HG03432 (cell line): ENCODE measurements around the gene HBG1.

Experiments used
- ATAC-seq: cut with Tn5 transposase; IDR thresholded peaks from one replicate; pipeline ENCODE4 v1.9.1; 2021; ENCODE audit warnings: mild to moderate bottlenecking, moderate library complexity; ENCODE audit not compliant: unreplicated experiment

HBG1 gene

DNA sequence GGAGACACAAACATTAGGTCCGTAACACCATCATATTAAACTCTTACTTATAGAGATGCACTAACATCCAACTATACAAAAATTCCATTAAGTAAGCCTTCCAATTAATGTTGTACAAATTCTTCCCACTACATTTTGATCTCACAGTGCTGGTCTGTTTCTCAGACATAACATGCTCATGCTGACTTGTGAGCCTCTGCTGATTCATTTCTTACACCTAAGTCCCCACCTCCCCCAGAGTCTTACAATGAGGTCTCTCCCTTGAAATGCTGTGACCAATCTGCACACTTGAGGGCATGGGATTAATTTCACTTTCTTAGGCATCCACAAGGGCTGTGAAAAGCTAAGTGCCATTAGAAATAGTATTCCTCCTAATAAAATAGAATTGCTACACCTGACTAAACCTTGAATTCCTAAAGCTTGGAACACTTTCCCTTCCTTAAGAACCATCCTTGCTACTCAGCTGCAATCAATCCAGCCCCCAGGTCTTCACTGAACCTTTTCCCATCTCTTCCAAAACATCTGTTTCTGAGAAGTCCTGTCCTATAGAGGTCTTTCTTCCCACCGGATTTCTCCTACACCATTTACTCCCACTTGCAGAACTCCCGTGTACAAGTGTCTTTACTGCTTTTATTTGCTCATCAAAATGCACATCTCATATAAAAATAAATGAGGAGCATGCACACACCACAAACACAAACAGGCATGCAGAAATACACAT is 2.0 kb downstream of the HBG1 start:
- ATAC-seq = no peak

DNA sequence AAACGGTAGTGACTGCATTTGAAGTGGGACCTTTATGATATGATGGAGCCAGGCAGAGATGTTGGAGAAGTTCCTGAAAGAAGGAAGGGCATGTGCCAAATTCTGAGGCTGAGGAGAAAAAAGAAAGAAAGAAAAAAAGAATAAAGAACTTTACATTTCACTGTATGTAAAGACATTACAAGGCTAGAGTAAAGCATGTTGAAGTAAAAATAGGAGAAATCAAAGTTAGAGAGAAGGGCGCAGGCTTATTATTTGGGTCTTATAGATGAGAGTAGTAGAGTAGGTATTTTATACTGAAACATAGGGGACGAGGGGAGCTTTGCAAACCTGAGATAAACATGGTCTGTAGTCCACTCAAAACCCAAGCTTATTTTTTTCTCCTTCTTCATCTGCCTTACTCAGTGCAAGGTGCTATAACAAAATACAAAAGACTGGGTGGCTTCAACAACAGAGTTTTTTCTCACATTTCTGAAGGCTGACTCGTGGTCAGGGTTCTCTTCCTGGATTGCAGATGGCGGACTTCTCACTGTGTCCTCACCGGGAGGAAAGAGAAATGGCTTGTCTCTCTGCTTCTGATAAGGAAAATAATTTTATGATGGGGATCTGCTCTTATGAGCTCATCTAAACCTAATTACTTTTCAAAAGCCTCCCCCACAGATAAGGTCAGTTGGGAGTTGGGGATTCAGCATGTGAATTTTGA is 2.7 kb downstream of the HBG1 start:
- no peak for ATAC-seq

DNA sequence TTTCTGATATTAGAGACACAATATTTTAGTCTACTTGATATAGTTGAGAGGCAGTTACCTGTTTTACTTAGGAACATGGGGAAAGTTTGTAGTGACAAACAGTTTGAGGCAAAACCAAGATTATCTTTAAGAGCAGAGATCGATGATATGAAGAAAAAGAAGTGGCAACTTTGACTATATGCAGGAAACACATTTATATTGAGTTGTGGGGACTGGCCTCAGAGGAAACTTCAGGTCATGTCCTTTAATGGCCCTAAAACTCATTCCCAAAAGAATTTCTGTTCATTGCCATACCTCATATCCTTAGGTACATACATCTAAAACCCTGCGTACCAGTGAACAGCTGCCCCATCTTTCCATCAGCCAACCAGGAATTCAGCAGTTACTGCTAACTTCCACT is 4.5 kb downstream of the HBG1 start:
- no peak for ATAC-seq

DNA sequence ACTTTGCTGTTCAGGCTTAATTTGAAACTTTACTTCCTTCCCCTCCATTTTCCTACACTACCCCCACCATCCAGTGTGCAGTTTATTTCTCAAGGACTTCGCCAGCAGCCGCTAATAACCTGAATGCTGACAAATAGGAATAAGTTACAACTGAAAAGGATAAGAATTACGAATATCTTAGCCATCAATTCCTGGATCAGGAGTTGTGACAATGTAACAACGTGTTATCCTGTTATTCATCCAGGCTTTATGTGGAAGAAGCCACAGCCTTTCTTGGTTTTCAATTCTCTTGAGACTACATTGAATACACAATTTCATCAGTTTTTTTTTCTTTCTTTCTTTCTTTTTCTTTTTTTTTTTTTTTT is 5.9 kb downstream of the HBG1 start:
- no peak for ATAC-seq

DNA sequence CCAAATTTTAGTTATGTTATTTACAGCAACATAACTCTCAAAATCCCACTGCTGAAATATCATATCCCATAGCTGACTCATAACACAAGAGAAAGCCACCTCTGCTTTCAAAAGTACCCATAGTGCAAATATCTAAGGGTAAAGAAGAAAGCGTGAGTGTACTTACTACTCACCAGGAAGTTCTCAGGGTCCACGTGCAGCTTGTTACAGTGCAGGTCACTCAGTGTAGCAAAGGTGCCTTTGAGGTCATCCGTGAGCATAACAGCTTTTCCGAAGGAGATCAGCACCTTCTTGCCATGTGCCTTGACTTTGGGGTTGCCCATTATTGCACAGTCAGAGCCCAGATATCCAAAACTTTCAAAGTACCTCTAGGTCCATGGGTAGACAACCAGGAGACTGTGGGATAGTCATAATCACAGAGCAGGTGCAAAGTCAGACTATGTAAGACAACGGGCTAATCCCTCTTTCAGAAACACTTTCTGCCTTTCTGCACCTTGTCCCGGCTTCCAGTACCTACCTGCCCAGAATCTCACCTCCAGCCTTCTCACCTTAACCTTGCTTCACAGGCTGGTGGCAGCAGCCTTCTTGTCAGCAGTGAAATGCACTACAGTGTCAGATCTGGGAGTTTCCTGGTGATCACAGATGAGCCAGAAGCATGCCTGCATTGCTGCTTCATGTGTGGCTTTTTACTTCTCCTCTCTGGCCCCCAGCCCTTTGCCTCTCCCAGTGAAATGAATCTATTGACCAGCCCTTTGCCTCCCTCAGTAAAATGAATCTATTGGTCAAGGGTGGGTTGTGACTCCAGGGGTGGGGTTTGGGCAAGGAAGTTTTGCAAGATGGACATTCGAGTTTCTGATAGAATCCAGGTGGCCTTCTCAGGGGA is 6.5 kb downstream of the HBG1 start:
- peak; percentile 78 for ATAC-seq

DNA sequence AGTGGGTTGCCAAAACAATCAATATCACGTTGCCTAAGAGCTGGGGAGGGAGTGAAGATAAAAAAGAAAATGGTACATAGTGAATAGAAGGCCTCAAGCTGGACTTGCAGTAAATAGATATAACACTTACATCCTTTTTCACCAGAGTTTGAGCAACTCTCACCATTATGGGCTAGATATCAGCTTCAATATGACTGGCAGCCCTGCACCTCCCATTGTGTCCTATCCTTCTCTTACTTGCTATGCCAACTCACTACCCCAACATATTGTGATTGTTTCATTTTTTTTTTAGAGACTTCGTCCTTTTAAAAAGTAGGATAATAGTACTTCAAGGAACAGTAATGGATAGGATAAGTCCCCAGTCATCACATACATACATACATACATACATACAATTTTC is 7.4 kb downstream of the HBG1 start:
- no peak for ATAC-seq

DNA sequence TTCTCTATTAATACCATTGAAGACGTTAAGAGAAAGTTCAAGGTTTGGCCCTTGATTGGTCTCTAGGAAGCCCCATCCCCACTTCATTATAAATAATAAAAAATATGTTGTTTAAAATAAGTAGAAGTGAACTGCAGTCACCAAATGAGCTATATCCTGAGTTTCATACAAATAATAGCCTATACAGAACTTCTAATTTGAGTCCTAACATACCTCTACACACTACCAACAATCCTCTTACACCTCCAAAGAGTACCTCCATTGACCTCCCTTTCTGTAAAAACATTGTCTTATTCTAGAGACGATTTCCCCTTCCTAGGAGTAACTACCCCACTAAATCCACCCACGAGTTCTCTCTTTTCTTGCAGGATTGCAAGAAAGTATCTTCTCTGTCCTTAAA is 8.2 kb downstream of the HBG1 start:
- ATAC-seq = no peak

DNA sequence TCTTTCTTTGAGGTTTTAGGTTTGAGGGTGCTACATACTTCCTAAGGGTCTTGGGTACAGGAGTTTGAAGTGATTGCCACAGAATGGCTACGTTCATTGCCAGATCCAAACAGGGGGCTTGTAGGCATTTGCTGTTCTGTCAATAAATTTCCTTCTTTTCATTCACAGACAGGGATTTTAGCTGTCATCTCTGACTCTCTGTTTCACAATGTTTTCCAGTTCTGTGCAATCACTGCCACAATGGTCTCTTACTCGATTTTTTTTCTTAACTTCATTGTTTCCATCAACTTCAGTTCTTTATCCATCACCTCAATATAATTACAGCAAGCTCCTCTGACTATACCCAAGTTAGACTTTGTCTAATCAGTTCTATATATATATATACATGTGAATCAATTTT is 9.2 kb downstream of the HBG1 start:
- ATAC-seq = no peak

DNA sequence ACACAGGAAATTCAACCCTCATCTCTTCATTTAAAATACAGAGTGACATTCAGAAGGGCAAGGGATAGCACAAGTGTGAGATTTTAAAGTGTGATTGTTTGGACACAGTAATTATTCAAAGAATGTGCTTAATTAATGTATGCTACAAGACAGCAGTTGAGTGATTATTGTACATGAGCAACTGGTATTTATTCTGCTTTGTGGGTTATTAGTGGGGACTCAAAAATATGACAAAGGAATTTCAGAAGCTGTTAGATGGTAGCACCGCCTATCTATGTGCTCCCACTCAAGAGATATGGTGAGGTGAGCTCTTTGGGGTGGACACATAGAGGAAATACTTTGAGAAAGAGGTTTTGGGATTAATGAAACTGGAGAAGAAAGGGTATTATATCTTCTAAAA is 9.6 kb downstream of the HBG1 start:
- ATAC-seq = no peak

DNA sequence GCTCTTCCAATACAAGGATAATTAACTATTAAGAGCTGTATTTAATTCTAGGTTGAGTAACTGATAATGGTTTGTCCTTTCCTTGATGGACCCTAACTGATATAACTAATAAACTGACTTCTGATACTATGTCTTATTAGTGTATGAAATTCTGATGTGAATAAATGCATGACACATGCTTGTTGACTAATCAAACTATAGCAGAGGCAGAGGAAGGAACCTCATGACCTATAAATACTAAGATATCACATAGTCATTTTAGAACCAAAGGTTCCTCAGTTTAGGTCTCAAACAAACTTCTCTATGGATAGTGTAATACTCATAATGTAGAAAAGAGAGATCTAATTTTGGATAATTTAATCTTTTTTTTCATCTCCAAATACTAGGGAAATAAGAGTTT is 10.6 kb downstream of the HBG1 start:
- no peak for ATAC-seq

DNA sequence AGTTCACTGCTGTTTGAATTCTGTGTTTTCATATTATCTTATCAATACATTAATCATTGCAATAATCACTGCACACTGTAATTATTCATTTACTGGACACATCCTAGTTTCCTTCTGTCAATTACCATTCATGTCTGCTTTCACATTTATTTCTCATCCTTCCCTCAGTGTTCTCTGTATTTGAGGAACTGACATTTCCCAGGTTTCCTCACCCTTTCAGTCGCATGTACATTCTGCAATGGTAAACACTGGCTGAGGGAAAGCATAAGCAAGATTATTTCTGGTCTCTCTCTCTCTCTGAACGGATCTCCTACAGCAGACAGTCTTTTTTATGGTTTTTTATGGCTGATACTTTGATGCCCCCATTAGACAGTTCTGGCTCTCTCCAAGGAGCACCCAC is 11.2 kb downstream of the HBG1 start:
- no peak for ATAC-seq

DNA sequence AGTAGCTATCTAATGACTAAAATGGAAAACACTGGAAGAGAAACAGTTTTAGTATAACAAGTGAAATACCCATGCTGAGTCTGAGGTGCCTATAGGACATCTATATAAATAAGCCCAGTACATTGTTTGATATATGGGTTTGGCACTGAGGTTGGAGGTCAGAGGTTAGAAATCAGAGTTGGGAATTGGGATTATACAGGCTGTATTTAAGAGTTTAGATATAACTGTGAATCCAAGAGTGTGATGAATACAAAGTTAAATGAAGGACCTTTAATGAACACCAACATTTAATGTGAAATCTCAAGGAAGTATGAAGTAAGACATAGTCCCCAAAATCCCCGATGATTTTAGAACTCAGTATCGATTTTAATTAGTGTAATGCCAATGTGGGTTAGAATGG is 12.2 kb downstream of the HBG1 start:
- ATAC-seq = no peak

DNA sequence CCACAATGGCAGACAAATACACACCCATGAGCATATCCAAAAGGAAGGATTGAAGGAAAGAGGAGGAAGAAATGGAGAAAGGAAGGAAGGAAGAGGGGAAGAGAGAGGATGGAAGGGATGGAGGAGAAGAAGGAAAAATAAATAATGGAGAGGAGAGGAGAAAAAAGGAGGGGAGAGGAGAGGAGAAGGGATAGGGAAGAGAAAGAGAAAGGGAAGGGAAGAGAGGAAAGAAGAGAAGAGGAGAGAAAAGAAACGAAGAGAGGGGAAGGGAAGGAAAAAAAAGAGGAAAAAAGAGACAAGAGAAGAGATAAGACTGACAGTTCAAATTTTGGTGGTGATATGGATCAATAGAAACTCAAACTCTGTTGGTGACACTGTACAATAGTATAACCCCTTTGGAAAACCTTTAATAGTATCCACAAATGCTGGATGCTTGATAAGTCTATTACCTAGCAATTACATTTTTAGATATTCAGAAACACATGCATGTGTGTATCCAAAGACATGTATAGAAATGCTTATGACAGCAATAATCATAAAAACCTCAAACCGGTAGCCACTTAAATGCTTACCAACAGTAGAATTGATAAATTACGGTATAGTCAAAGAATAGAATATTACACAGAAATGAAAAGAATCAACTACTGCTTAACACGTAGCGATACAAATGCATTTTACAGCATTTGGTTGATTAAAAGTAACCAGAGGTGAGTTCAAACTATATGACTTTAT is 14.1 kb downstream of the HBG1 start:
- no peak for ATAC-seq

DNA sequence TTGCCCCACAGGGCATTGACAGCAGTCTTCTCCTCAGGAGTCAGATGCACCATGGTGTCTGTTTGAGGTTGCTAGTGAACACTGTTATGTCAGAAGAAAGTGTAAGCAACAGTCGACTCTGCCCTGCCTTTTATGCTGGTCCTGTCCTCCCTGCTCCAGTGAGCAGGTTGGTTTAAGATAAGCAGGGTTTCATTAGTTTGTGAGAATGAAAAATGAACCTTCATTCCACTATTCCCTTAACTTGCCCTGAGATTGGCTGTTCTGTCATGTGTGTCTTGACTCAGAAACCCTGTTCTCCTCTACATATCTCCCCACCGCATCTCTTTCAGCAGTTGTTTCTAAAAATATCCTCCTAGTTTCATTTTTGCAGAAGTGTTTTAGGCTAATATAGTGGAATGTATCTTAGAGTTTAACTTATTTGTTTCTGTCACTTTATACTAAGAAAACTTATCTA is 15.2 kb downstream of the HBG1 start, which contains the start of gene HBD:
HBD (minus strand) TSS at position 103 of the 454 bp plus-strand sequence; CDS start at position 53, 50 bp downstream.
- peak; percentile 89 for ATAC-seq

DNA sequence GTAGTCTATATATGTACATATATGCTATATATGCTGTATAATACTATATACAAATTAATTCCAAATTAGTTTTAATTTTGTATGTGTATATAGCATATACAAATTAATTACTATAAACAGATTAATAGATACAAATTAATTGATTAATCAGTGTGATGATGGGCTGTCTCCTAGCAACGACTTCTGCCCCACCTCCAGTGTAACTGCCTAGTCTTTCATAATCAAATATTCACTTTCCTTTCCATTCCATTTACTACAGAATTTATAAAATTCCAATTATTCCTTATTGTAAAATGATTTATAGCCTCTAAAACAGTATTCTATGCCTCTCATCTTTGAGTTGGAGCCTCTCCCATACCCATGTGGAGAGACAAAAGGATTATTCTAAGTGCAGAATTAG is 16.4 kb downstream of the HBG1 start:
- no peak for ATAC-seq

DNA sequence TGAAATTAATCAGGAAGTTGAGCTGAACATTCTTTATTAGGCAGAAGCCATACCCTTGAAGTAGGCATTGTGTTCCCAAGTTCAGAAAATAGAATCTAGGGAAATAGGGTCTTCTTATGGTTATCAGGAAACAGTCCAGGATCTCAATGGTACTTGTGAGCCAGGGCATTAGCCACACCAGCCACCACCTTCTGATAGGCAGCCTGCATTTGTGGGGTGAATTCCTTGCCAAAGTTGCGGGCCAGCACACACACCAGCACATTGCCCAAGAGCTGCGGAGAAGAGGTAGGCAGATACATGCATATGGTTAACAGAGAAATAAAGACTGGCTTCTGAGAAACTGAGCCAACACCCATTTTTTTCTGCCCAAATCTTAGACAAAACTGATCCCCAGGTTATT is 16.8 kb downstream of the HBG1 start:
- no peak for ATAC-seq

DNA sequence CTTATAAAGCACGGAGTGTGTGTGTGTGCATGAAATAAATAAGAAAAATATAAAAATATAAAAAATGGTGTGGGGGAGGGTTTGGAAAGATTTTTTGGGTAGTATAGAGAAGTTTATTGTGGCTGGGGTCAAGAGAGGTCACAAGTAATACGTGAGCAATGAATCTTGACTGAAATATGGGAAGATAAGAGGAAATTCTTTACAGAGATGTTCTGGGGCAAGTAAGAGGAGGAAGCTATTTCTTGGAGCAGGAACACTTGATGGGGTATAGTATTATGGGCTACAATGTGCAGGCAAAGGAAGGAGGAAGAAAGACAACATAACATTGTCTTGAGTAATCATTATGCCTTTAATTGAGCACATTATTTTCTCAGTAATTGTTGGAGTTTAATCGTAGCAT is 17.5 kb downstream of the HBG1 start:
- no peak for ATAC-seq

DNA sequence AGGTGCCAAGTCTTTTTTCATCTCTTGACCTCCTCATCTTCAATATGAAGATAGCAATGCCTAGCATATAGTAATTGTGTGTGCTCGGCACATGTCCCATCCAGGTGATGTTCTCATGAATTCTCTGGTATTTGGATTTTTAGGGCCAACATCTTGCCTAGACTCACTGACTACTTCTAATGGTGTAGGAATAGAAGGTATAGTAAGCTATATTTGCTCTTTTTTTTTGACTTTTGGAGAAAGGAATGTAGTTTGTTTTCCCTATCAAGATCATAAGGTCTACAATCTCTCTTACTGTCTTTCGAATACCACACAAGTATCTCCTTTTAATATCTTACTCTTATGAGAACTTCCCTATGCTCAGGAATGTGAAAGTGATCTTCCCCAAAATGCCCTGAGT is 18.5 kb downstream of the HBG1 start:
- ATAC-seq = no peak

DNA sequence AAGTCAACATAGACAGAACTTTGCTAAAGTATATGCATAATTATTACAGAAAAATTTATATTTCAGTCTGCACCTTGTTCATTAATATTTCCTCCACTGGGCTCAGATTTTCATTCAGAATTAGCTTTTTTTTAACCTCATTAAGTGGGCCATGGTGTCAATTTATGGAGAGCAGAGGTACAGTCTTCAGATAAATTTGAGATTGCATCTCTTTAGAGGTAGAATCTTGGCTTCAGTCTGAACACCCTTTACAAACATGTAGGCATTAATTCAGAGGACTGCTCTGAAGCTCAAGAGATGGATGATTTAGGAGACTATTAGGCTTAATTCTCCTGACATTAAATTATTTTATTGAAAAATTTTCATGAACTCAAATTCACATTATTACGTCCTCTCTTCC is 19.4 kb downstream of the HBG1 start:
- ATAC-seq = no peak

DNA sequence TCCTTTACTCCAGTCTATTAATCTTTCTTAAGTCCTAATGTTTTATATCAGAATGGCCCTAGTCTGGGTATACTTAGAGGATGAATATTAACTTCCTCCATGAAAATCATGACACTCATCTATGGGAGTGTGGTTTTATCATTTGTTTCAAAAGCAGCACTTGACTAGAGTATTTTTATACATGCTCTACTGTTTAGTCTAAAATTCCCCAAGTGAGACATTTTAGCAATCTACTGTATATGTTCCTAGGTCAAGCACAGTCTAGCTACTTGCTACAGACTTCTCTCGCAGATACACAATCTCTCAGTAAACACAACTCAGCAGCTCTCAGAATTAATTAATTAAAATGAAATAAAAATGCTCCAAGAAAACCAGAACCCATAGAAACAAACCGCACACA is 19.9 kb downstream of the HBG1 start:
- no peak for ATAC-seq

DNA sequence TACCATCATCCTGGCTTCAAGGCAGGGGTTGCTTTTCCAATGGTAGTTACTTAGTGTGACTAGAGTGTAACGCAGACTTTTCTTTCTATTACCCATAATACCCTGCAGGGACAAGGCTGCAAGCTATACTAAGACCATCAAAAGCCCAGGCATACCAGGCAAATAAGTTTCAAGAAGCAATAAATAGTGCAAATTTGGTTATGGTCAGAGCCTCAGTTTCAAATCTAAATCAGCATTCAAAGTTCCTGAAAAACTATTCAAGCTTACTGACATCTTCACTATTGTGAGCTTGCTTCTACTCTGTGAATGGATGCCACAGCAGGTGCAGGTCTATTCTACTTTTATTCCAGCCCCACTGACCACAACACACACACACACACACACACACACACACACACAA is 20.3 kb downstream of the HBG1 start:
- no peak for ATAC-seq
